Psoas muscle (tissue), 8 donors: Measurements from ENCODE around the gene TLR6. TPM values are rescaled to one million over a fixed set of nuclear protein-coding genes. Genes with fewer than 3 reads are reported as not detected.

Experiments used
- ATAC-seq, 4 donors: fragments of 200-7000 bp; cut with Tn5 transposase; one replicate each; pipeline ENCODE4 v1.9.1; 2020; ENCODE audit warnings: moderate library complexity in 3 of 4, mild to moderate bottlenecking in 2 of 4
- DNase-seq, 2 donors: peaks; one replicate each; pipeline ENCODE4 v3.0.0-alpha.2; 2020
- H3K27ac ChIP-seq: fragments of 200-600 bp; one replicate; pipeline ENCODE4 v1.8.0; 2022
- H3K27me3 ChIP-seq, 3 donors: fragments of 200-600 bp in 1 of 3; one replicate each; pipeline versions ENCODE4 v1.6.1 to v1.8.0; 2013 to 2022; ENCODE audit warnings: low read length in 2 of 3, mild to moderate bottlenecking in 2 of 3, moderate library complexity in 1 of 3; ENCODE audit not compliant: insufficient read depth in 3 of 3
- H3K36me3 ChIP-seq, 2 donors: fragments of 200-600 bp in 1 of 2; one replicate each; pipeline versions ENCODE4 v1.6.1 to v1.8.0; 2013 to 2022; ENCODE audit warnings: low read depth in 1 of 2, mild to moderate bottlenecking in 1 of 2, moderate library complexity in 1 of 2; ENCODE audit not compliant: insufficient read depth in 1 of 2
- H3K4me1 ChIP-seq: fragments of 200-600 bp; one replicate; pipeline ENCODE4 v1.8.0; 2022
- H3K4me3 ChIP-seq: fragments of 200-600 bp; one replicate; pipeline ENCODE4 v1.8.0; 2022; ENCODE audit warnings: mild to moderate bottlenecking
- H3K9me3 ChIP-seq: fragments of 200-600 bp; one replicate; pipeline ENCODE4 v1.8.0; 2022
- CTCF ChIP-seq: fragments of 200-600 bp; IDR thresholded peaks from one replicate; pipeline ENCODE4 v1.8.0; 2022; ENCODE audit warnings: antibody characterized with exemption
- WGBS, 3 donors: extraction: QIAGEN DNeasy Blood & Tissue Kit; methylation state at CpG; one replicate each; pipeline versions ENCODE4 v1.1.6 to v1.1.7; 2013; 5-methylcytosine and 5-hydroxymethylcytosine counted together
- intact Hi-C, 2 donors: fragments of 100-400 bp; cut with DNase I; formaldehyde crosslinking; loops; one replicate each; pipeline versions ENCODE4 v1.11.0 to v1.14.2; 2022
- polyA plus RNA-seq, 3 donors: library from polyadenylated mRNA; stranded (reverse); fragments of 200-250 nt; gene quantifications; one replicate each; pipeline ENCODE4 v1.2.3, GENCODE V29; 2013
- total RNA-seq, 4 donors: library from RNA; stranded (reverse); fragmentation: NEBNext Ultra II Directional in 2 of 4; extraction: Animal tissue kit (Norgen Biotek cat#: 25700) in 2 of 4; gene quantifications; one replicate each; pipeline versions ENCODE4 v1.2.1 to v1.2.4, GENCODE V29; 2021 to 2023
- donor health status: healthy with polysubstance abuse.
- donor health status: DM: no; HTN: no; CAD: no; lungs with moderate emphysema.
- donor health status: Bipolar disorder and iron deficiency.
- donor health status: healthy.
- donor health status: DM: yes; HTN: yes; CAD: no.
- donor health status: DM: no; HTN: no; CAD: no.
- donor health status: DM: no; HTN: no; CAD: no.
- donor health status: DM: yes; HTN: yes; CAD: no.

The TLR6 gene
- total and polyA plus RNA-seq, 7 donors, result 0.12 to 1.3 (median 0.79) TPM

- peaks cover 17% of the 10 kb centered on the region for H3K4me1 ChIP-seq
- no peaks in the 10 kb centered on the region for H3K9me3 ChIP-seq
- no peaks in the 10 kb centered on the region for H3K36me3 ChIP-seq
- H3K4me3 ChIP-seq, result no peak overlapping the region
- 62 to 67% (median 63%) methylated on average over 3 of the region's 3 CpGs for WGBS, 3 donors
- no peak for ATAC-seq
- intact Hi-C loops, result loop anchor here (5.0 kb wide), 1 partner anchor 101 kb away; no protein-coding TSS in a partner anchor
- no peak for TF ChIP-seq CTCF
- no peaks in the 10 kb centered on the region for H3K27me3 ChIP-seq
- DNase-seq, result no peak
- H3K27ac ChIP-seq, result peak overlapping the region; percentile 80
Observed at GRCh38 chr4:38858097-38858420, 1.4 kb upstream of the TLR6 start.

- no peak for TF ChIP-seq CTCF
- Histone ChIP-seq H3K4me3 (peak overlapping the region; percentile 51), H3K36me3 (no peaks in the 10 kb centered on the region), H3K9me3 (no peaks in the 10 kb centered on the region), H3K27me3 (no peaks in the 10 kb centered on the region), H3K27ac (peak overlapping the region; percentile 80), H3K4me1 (peaks cover 17% of the 10 kb centered on the region)
- intact Hi-C loops, result loop anchor here (5.0 kb wide), 1 partner anchor 100 kb away; no protein-coding TSS in a partner anchor
- WGBS, 3 donors, result 18 to 49% (median 40%) methylated on average over 3 of the region's 3 CpGs
- ATAC-seq (peak; percentile 82 to 92 (median 88)), DNase-seq (peak; percentile 29 to 52)
Observed at GRCh38 chr4:38857354-38858096, 908 bp upstream of the TLR6 start.

GRCh38 chr4:38856046-38856445, 571 bp downstream of the TLR6 start:
- Histone ChIP-seq H3K4me3 (peak overlapping the region; percentile 51), H3K36me3 (no peaks in the 10 kb centered on the region), H3K9me3 (no peaks in the 10 kb centered on the region), H3K27ac (peak overlapping the region; percentile 80), H3K4me1 (peaks cover 17% of the 10 kb centered on the region), H3K27me3 (no peaks in the 10 kb centered on the region)
- 62 to 80% (median 67%) methylated on average over 4 of the region's 4 CpGs for WGBS, 3 donors
- DNase-seq (no peak), ATAC-seq (no peak)
- no peak for TF ChIP-seq CTCF
- intact Hi-C loops, result loop anchor here (5.0 kb wide), 1 partner anchor 99 kb away; no protein-coding TSS in a partner anchor

- no peaks in the 10 kb centered on the region for H3K27me3 ChIP-seq
- 84% methylated on average over 5 of the region's 5 CpGs for WGBS, 3 donors
- ATAC-seq (no peak), DNase-seq (no peak)
- no peaks in the 10 kb centered on the region for H3K36me3 ChIP-seq
- peaks cover 17% of the 10 kb centered on the region for H3K4me1 ChIP-seq
- no peaks in the 10 kb centered on the region for H3K9me3 ChIP-seq
- no peak for TF ChIP-seq CTCF
- intact Hi-C loops, result loop anchor here (5.0 kb wide), 1 partner anchor 98 kb away; no protein-coding TSS in a partner anchor
- H3K27ac ChIP-seq, result no peak overlapping the region
- H3K4me3 ChIP-seq, result peak overlapping the region; percentile 7
Observed at GRCh38 chr4:38855466-38855865, 1.2 kb downstream of the TLR6 start.

- Histone ChIP-seq H3K4me3 (no peak overlapping the region), H3K4me1 (no peaks in the 10 kb centered on the region), H3K27ac (no peak overlapping the region), H3K27me3 (no peaks in the 10 kb centered on the region), H3K9me3 (no peaks in the 10 kb centered on the region), H3K36me3 (no peaks in the 10 kb centered on the region)
- WGBS, 3 donors, result 82 to 98% (median 96%) methylated on average over 3 of the region's 3 CpGs
- intact Hi-C loops, result no loop called here
- ATAC-seq (no peak), DNase-seq (no peak)
- TF ChIP-seq CTCF, result no peak
Observed at GRCh38 chr4:38846015-38846414, 10.6 kb downstream of the TLR6 start.
